ENCODE measurements around the gene SHISAL1. TPM values are rescaled to one million over a fixed set of nuclear protein-coding genes. Genes with fewer than 3 reads are reported as not detected.

SHISAL1 gene
- total RNA-seq, 1 experiment from 2014 or later = 49.6 TPM

DNA sequence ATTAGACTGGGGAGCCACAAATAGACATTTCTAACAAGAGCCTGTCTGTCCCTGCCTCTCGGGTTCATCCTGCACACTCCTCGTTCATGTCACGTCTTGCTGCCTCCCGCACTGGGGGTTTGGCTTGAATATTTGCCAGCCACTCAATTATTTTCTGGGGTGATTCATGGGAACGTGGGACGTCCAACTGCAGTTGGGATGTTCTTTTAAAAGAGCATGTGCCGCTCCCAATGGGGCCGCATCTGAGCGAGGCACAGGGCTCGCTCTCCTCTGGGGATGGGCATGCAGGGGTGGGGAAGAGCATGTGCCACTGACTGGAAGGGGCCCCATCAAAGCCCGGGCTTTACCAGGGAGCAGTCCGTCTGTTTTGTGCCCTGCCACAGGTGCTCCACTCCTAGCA lies 88.6 kb downstream of the SHISAL1 start:
- no peak for DNase-seq
- no peaks in the 10 kb centered on the region for H3K27me3 ChIP-seq
- no peak overlapping the region for H3K4me3 ChIP-seq
- no peaks in the 10 kb centered on the region for H3K36me3 ChIP-seq
- H3K9me3 ChIP-seq = peaks cover 3% of the 10 kb centered on the region; the same call in 1 of the 2 replicates

DNA sequence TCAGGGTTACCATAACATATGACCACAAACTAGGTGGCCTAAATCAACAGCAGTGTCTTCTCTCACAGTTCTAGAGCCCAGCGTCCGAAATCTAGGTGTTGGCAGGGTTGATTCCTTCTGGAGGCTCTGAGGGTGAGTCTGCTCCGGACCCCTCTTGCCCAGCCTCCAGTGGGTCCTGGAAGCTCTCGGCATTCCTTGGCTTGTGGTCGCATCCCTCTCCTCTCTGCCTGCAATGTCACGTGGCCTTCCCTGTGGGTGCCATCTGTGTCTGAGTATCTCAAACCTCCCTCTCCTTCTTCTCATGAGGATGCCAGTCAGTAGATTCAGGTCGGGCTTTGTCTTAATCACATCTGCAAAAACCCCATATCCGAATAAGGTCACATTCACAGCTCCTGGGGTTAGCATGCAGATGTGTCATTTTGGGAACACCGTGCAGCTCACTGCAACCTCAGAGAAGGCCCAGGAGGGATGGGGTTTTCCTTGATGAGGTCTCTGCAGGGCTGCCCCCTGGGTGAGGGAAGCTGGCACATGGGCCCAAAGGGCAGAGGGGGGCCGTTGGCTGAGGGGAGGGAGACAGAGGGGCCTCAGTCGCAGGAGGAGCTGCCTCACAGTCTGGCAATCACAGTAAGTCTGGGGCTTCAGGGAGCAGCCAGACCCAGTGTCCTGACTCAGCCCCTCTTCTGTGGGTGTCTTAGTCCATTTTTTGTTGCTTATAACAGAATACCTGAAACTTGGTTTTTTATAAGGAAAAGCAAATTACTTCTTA lies 90.9 kb downstream of the SHISAL1 start:
- no peaks in the 10 kb centered on the region for H3K27me3 ChIP-seq
- no peak for DNase-seq
- H3K9me3 ChIP-seq = no peaks in the 10 kb centered on the region

GRCh38 chr22:44220727-44221680 lies 91.7 kb downstream of the SHISAL1 start:
- H3K36me3 ChIP-seq = no peaks in the 10 kb centered on the region
- no peak for DNase-seq

More for the DNA sequence above, 90.9 kb downstream of the SHISAL1 start:
- H3K4me3 ChIP-seq = no peak overlapping the region
- no peaks in the 10 kb centered on the region for H3K36me3 ChIP-seq

DNA sequence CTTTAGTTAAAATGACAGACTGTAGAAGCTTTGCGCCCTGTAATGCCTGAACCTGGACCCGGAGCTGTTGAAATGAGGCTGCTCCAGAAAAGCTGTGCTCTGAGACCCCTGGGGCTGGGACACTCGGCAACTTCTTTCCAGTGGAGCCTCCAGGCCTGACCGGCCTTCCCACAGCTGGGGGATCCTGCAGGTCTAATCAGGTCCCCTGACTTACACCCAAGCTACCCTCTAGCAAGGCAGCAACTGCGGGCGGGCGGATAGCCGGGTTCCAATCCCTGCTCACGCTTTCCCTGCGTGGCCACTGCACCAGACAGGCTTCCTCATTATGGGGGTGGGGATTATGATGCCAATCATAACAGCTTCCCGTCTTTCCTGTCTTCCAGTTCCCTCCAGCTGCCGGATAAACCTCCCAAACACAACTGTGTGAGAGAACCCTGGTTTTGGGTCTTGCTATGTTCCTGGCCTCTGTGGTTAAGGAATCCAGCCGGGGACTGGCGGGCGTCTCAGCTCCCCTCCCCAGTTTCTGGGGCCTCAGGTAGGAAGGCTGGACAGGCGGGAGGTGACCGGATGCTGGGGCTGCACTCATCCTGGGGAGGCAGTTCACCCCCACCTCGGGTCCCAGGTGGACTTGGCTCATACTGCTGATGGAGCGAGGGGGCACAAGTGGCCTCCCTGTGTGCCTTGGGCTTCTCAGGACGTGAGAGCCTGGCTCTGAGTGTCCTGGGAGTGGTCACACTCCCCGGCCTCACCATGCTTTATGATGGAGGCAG lies 93.5 kb downstream of the SHISAL1 start:
- no peak overlapping the region for H3K4me3 ChIP-seq
- no peak for DNase-seq
- no peaks in the 10 kb centered on the region for H3K36me3 ChIP-seq
- peaks cover 5% of the 10 kb centered on the region; the same call in 1 of the 2 replicates for H3K9me3 ChIP-seq
- no peaks in the 10 kb centered on the region for H3K27me3 ChIP-seq

More at GRCh38 chr22:44220727-44221680, 91.7 kb downstream of the SHISAL1 start:
- H3K4me3 ChIP-seq = no peak overlapping the region
- no peaks in the 10 kb centered on the region for H3K27me3 ChIP-seq
- H3K9me3 ChIP-seq = no peaks in the 10 kb centered on the region

- Histone ChIP-seq H3K36me3 (no peaks in the 10 kb centered on the region), H3K4me3 (no peak overlapping the region), H3K27me3 (no peaks in the 10 kb centered on the region), H3K9me3 (peaks cover 5% of the 10 kb centered on the region; the same call in 1 of the 2 replicates)
- no peak for DNase-seq
Observed at GRCh38 chr22:44218071-44218470, 94.7 kb downstream of the SHISAL1 start.

DNA sequence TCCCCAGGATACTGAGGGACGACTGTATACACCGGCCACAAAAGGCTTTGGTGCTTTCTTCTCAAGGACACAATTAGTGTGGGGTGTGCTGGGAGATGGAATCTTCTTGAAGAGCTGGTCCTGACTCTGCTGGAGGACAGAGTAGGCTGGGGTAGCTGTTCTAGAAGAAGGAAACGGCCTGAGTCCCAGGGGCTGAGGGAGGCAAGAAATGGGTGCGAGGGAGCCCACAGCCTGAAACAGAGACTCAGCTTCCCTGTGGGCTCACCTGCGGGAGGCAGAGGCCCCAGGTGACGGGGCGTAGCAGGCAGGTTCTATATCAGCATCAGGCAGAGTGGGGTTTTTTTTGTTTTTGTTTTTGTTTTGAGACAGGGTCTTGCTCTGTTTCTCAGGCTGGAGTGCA lies 95.4 kb downstream of the SHISAL1 start:
- Histone ChIP-seq H3K4me3 (no peak overlapping the region), H3K36me3 (no peaks in the 10 kb centered on the region), H3K9me3 (peaks cover 5% of the 10 kb centered on the region; the same call in 1 of the 2 replicates), H3K27me3 (no peaks in the 10 kb centered on the region)
- no peak for DNase-seq

- DNase-seq = no peak
- Histone ChIP-seq H3K27me3 (no peaks in the 10 kb centered on the region), H3K9me3 (peaks cover 5% of the 10 kb centered on the region; the same call in 1 of the 2 replicates), H3K4me3 (no peak overlapping the region), H3K36me3 (no peaks in the 10 kb centered on the region)
Observed at GRCh38 chr22:44215287-44215686, 97.5 kb downstream of the SHISAL1 start.

DNA sequence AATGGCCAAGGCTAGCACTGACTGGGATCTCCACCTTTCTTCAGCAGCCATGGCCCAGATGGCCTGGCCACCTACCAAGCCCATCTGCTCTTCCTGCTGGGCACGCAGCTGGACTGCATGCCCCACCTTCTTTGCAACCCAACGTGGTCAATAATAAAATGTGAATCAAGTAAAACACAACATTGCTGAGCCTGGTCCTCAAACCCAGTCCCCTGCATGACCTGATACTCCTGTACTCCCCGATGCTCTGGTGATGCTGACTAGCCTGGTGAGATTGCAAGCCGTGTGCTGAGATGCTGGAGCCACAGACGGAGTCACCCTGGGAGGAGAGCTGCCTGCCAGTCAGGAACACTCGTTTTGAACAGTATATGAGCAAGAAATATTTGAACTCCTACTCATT lies 98.0 kb downstream of the SHISAL1 start:
- DNase-seq = no peak
- Histone ChIP-seq H3K27me3 (no peaks in the 10 kb centered on the region), H3K4me3 (no peak overlapping the region), H3K36me3 (no peaks in the 10 kb centered on the region), H3K9me3 (peaks cover 8% of the 10 kb centered on the region; the same call in 1 of the 2 replicates)

DNA sequence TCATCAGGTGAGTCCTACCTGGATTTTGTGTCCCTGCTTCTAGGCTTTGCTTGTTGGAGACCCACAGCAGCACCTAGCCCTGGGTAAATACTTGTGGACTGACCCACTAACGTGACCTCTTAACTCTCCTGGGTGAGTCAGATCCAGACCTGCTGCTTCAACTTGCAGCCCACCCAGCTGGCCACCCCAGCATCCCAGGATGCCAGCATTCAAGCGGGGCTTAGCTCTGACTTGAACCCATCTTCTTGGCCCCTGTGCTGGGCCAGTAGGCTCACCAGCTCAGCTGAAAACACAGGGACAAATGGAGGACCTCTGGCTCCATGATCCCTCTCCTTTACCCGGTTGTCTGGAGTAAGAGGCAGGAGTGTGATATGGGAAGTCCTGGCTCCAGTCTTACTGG lies 98.6 kb downstream of the SHISAL1 start:
- Histone ChIP-seq H3K4me3 (no peak overlapping the region), H3K36me3 (no peaks in the 10 kb centered on the region), H3K27me3 (no peaks in the 10 kb centered on the region), H3K9me3 (peaks cover 13% of the 10 kb centered on the region; the same call in 1 of the 2 replicates)
- DNase-seq = no peak

GRCh38 chr22:44213489-44214043 lies 99.2 kb downstream of the SHISAL1 start:
- peaks cover 15% of the 10 kb centered on the region; the same call in 1 of the 2 replicates for H3K9me3 ChIP-seq
- no peaks in the 10 kb centered on the region for H3K27me3 ChIP-seq
- H3K4me3 ChIP-seq = no peak overlapping the region
- no peak for DNase-seq
- H3K36me3 ChIP-seq = no peaks in the 10 kb centered on the region

GRCh38 chr22:44212936-44213335 lies 99.8 kb downstream of the SHISAL1 start:
- no peaks in the 10 kb centered on the region for H3K36me3 ChIP-seq
- H3K9me3 ChIP-seq = peaks cover 15% of the 10 kb centered on the region; the same call in 1 of the 2 replicates
- H3K4me3 ChIP-seq = no peak overlapping the region
- H3K27me3 ChIP-seq = no peaks in the 10 kb centered on the region
- DNase-seq = no peak

- no peaks in the 10 kb centered on the region for H3K36me3 ChIP-seq
- H3K27me3 ChIP-seq = no peaks in the 10 kb centered on the region
- H3K4me3 ChIP-seq = no peak overlapping the region
- DNase-seq = peak; percentile 73
- H3K9me3 ChIP-seq = peaks cover 15% of the 10 kb centered on the region; the same call in 1 of the 2 replicates
Observed at GRCh38 chr22:44211946-44212930, 100.5 kb downstream of the SHISAL1 start.

DNA sequence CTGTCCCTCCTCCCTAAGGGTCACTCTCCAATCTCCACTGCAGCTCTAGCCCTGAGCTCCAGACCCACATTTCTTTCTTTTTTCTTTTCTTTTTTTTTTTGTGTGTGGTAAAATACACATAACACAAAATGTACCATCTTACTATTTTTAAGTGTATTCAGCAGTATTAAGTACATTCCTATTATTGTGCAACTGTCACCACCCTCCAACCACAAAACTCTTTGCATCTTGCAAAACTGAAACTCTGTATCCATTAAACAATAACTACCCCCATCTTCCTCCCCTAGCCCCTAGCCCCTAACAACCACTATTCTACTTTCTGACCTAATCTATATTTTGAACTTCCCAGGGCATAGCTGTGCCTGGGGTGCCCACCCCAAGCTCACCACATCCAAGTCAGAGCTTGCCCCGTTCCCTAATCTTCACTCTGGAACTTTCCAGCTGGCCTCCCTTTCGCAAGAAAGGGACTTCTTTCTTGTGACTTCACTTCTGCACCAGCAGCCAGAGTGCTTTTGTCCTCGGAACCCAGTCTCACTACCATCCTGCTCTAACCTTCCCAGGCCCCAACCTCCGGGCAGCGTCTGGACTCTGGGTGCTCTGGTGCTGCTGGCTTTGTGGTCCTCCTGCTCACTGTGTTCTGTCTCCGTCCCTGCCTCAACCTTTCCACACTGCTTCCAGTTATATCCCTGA lies 101.3 kb downstream of the SHISAL1 start:
- H3K9me3 ChIP-seq = peaks cover 15% of the 10 kb centered on the region; the same call in 1 of the 2 replicates
- H3K4me3 ChIP-seq = no peak overlapping the region
- H3K36me3 ChIP-seq = no peaks in the 10 kb centered on the region
- no peaks in the 10 kb centered on the region for H3K27me3 ChIP-seq
- no peak for DNase-seq

GRCh38 chr22:44210722-44211121 lies 102.0 kb downstream of the SHISAL1 start:
- DNase-seq = peak; percentile 91
- H3K36me3 ChIP-seq = no peaks in the 10 kb centered on the region
- peaks cover 15% of the 10 kb centered on the region; the same call in 1 of the 2 replicates for H3K9me3 ChIP-seq
- H3K4me3 ChIP-seq = no peak overlapping the region
- no peaks in the 10 kb centered on the region for H3K27me3 ChIP-seq
